GM10248 (cell line): ENCODE data around the gene ZNF182.
"Not testable (repeated sequence)": the region's sequence is repeated elsewhere in the genome, so short reads cannot be mapped to it uniquely, and the experiment has no call there.

Source experiments
- CTCF ChIA-PET: fragments of 300-600 bp; sonication (Branson Sonifier 250); formaldehyde crosslinking; extraction: SDS; loops from one replicate; lab custom pipeline; 2021; ENCODE audit warnings: antibody characterized with exemption; lab: Yijun Ruan, JAX
- POLR2A ChIA-PET: fragments of 350-650 bp; sonication (Branson Sonifier 250); formaldehyde crosslinking; extraction: SDS; loops from one replicate; lab custom pipeline; 2020; ENCODE audit warnings: antibody characterized with exemption; lab: Yijun Ruan, JAX
- DNase-seq: peaks from one replicate; pipeline ENCODE4 v3.0.0; 2012; ENCODE audit errors: extremely low spot score
- TF ChIP-seq, protein P1 (sequence below): IDR thresholded peaks from 2 replicates; pipeline ENCODE4 v1.5.1; 2012; ENCODE audit warnings: mild to moderate bottlenecking, low read depth; ENCODE audit errors: extremely low read depth, missing control alignments, control extremely low read depth

ZNF182 gene

DNA sequence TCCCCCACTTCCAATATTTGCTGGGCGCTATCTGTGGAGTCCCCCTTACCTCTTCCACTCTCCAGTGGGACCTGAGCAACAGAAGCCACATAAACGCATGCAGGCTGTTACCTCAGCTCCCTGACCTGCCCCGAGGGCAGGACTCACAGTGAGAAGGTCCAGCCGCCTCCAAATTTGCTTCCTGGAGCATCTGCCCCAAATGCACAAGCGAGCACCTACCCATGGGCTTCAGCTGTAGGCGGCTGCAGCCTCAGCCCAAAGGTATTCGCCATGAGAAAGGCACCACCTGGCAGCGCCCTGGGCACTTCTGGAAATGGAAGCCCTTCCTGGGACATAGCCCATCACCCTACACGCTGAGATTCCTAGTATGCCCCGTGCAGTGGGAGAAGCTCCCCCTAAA lies 26.4 kb upstream of the ZNF182 start:
- CTCF ChIA-PET, result no interaction called here
- POLR2A ChIA-PET, result interaction anchor here (0.6 kb wide), 1 partner anchor 207 kb away, joined by 3 read pairs; no protein-coding TSS in a partner anchor
- TF ChIP-seq, protein P1, sequence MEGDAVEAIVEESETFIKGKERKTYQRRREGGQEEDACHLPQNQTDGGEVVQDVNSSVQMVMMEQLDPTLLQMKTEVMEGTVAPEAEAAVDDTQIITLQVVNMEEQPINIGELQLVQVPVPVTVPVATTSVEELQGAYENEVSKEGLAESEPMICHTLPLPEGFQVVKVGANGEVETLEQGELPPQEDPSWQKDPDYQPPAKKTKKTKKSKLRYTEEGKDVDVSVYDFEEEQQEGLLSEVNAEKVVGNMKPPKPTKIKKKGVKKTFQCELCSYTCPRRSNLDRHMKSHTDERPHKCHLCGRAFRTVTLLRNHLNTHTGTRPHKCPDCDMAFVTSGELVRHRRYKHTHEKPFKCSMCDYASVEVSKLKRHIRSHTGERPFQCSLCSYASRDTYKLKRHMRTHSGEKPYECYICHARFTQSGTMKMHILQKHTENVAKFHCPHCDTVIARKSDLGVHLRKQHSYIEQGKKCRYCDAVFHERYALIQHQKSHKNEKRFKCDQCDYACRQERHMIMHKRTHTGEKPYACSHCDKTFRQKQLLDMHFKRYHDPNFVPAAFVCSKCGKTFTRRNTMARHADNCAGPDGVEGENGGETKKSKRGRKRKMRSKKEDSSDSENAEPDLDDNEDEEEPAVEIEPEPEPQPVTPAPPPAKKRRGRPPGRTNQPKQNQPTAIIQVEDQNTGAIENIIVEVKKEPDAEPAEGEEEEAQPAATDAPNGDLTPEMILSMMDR, result no peak
- no peak for DNase-seq

DNA sequence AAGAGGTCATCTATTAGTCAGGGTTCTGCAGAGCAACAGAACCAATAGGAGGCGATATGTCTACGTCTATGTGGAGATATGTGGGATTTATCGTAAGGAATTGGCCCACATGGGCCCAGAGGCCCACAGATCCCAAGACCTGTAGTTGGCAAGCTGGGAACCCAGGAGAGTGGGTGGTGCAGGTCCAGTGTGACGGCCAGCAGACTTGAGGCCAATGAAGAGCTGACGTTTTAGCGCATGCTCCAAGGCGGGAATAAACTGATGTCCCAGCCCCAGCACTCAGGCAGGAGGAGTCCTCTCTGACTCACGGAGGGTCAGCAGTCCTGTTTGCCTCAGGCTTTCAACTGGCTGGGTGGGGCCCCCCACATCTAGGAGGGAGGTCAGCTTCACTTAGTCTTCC lies 24.3 kb upstream of the ZNF182 start:
- ChIA-PET CTCF (interaction anchor here (1.1 to 4.2 kb wide), 9 partner anchors 13 to 404 kb away, joined by 3 to 48 read pairs (median 5); partner anchors contain the start of gene ZNF81), POLR2A (no interaction called here)
- TF ChIP-seq, protein P1, result no peak
- no peak for DNase-seq

DNA sequence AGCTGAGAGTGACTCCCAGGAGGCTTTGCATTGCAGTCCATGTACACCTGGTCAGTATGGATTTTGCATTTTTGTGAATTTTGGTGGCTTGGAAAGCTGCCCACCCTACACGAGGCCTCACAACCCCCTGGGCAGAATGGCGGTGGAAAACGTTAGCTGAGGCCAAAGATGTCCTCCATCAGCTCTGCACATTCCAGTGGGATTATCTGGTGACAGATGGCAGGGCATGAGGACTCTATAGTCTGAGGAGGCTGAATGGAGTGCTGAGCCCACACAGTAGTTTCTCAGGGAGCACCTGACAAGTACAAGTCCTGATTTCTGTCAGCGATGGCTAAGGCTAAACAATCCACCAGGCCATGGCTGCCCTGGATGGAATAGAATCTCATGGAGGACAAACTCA lies 23.8 kb upstream of the ZNF182 start:
- POLR2A ChIA-PET, DNase-seq: not testable (repeated sequence)
- CTCF ChIA-PET, result interaction anchor here (0.6 to 4.2 kb wide), 22 partner anchors 8 to 626 kb away, joined by 3 to 48 read pairs (median 4); partner anchors contain the start of gene ZNF81

DNA sequence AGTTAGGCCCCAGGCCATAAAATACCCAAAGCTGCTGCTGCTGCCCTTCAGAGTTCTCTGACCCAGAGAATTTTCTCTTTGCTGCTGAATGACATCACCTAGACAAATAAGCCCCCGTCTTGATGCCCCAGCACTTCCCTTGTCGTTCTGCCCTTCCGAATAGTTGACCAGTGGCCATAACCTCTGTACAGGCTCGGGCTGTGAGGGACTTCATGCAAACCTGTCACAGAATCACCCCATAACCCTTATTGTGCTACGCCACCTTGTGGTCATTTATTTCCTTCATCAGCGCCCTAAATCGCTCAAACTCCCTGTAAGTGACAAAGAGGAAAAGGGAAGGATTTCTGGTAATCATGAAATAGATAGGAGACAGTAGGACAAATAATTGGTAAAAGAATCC lies 21.8 kb upstream of the ZNF182 start:
- ChIA-PET CTCF (interaction anchor here (2.1 to 4.2 kb wide), 2 partner anchors 172 to 195 kb away, joined by 7 to 48 read pairs; no protein-coding TSS in a partner anchor), POLR2A (no interaction called here)
- peak; percentile 34 for DNase-seq
- TF ChIP-seq, protein P1, result peak; percentile 57

DNA sequence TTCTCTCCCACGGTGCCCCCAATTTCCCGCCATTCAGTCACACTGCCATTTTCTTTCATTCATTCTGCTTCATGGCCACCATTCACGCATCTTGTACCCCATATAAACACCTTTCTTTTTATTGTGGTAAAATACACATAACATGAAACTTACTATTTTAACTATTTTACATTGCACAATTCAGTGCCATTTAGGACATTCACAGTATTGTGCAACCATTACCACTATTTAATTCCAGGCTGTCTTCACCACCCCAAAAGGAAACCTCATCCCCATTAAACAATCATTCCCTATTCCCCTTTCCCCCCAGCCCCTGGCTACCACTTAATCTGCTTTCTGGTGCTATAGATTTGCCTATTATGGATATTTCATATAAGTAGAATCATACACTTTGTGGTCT lies 18.9 kb upstream of the ZNF182 start:
- DNase-seq, result no peak
- CTCF ChIA-PET, result no interaction called here
- POLR2A ChIA-PET, result no interaction called here
- TF ChIP-seq, protein P1, result no peak

DNA sequence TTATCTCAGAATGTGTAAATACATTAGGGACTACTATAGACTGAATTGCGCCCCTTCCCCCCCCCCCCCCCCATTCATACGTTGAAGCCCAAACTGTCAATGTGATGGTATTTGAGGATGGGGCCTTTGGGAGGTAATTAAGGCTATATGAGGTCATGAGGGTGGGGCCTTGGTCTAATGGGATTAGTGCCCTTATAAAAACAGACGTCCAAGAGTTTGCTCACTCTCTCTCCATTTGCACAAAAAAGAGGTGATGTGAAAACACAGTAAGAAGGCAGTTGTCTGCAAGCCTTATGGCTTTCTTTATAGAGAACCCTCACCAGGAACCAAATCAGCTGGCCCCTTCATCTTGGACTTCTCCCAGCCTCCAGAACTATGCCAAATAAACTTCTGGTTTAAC lies 18.3 kb upstream of the ZNF182 start:
- ChIA-PET POLR2A (no interaction called here), CTCF (no interaction called here)
- DNase-seq, result no peak
- TF ChIP-seq, protein P1, result no peak

DNA sequence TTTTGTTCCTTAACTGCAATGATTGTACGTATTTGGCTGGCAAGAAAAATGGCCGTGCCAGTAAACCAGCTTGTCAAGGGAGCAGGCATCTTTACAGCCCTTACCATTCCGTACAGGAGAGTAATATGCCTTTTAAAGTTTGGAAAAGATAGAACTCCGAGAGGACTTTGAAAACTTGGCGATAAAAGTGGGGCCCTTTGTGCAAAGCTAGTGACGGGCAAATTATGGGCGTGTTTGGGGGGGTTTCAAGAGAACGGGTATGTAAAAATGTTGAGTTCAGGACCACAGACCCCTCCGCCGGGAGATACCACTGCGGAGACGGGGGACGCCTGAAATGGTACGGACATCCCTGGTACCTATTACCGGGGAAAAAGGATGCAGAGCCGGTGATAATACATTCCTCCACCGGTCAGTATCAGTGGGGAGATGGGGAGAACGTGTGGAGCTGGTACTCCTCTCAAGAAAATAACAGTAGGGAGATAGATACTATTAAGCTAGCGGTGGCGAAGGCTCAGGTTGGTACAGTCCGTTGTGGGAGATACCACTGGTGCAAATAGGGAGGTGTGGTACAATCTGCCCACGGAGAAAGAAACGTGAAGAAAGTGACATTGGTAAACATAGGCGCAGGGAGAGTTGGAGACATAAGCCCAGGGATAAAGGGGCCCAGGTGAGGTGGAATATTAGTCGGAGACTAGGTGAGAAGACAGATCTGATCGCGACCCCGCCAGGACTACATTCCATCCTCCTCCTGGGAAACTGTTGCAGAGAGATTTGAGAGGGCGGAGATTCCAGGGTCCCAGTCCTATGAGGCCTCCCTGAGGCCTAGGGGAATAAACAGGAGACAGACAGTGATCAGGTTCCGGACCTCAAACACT lies 17.5 kb upstream of the ZNF182 start:
- TF ChIP-seq, protein P1, result no peak
- DNase-seq, result peak; percentile 33
- POLR2A ChIA-PET, result no interaction called here
- CTCF ChIA-PET, result interaction anchor here (1.1 kb wide), 2 partner anchors 180 to 189 kb away, joined by 3 to 4 read pairs; no protein-coding TSS in a partner anchor

DNA sequence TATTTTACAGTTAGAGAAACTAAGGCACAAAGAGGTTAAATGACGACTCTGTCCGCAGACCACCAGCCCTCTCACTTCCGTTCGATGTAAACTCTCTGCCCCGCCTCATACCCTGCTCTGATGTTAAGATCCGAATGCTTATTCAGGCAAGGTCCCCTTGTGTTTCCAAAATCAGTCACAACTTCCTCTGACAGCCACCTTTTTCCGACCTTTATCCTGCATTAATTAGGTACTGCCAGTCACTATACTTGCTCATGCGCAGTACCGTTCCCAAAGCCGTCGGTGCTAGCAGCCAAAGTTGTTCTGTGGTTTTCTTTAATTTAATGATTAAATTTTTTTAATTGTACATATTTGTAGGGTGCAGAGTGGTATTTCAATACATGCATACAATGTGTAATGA lies 16.7 kb upstream of the ZNF182 start:
- POLR2A ChIA-PET, result not testable (repeated sequence)
- CTCF ChIA-PET, result interaction anchor here (1.1 kb wide), 2 partner anchors 179 to 188 kb away, joined by 3 to 4 read pairs; no protein-coding TSS in a partner anchor

DNA sequence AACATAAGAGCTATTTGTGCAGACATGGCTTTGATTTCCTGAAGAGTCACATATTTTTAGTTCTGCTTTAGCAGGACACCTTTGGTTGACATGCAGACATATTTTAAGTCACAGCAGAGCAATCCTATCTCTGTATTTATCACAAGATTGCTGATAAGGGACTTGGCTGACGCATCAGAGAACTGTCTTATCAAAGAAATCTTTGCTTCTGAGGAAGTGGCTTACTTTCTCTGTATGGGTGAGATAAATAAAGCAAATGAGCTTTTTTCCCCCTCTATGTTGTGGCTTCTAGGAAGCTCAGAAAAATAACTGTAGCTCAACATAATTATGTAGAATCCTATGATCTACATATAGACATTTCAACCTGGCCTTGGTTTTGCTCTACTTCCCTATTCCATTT lies 16.1 kb upstream of the ZNF182 start:
- CTCF ChIA-PET, POLR2A ChIA-PET, DNase-seq: not testable (repeated sequence)

More for the DNA sequence above, 16.7 kb upstream of the ZNF182 start:
- not testable (repeated sequence) for DNase-seq

DNA sequence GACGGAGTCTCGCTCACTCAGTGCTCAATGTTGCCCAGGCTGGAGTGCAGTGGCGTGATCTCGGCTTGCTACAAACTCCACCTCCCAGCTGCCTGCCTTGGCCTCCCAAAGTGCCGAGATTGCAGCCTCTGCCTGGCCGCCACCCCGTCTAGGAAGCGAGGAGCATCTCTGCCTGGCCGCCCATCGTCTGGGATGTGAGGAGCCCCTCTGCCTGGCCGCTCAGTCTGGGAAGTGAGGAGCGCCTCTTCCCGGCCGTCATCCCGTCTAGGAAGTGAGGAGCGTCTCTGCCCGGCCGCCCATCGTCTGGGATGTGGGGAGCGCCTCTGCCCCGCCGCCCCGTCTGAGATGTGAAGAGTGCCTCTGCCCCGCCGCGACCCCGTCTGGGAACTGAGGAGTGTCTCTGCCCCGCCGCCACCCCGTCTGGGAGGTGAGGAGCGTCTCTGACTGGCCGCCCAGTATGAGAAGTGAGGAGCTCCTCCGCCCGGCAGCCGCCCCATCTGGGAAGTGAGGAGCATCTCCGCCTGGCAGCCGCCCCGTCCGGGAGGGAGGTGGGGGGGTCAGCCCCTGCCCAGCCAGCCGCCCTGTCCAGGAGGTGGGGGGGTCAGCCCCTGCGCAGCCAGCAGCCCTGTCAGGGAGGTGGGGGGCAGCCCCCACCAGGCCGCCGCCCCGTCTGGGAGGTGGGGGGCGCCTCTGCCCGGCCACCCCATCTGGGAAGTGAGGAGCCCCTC lies 13.0 kb upstream of the ZNF182 start:
- DNase-seq, POLR2A ChIA-PET, CTCF ChIA-PET: not testable (repeated sequence)
